ENCODE measurements around the gene PLEKHH1. TPM values are rescaled to one million over a fixed set of nuclear protein-coding genes. Genes with fewer than 3 reads are reported as not detected.
A peak's percentile ranks its signal among the peaks of the same experiment; 100 is the strongest.

The PLEKHH1 gene
- total and polyA plus RNA-seq, 3 donors from 2014 or later = 21.4 to 61.3 (median 49.1) TPM

GRCh38 chr14:67522270-67522669, 10.8 kb upstream of the PLEKHH1 start:
- peak; percentile 82 for DNase-seq
- no peaks in the 10 kb centered on the region for H3K27me3 ChIP-seq
- peaks cover 20% of the 10 kb centered on the region for H3K4me1 ChIP-seq
- 33 to 34% methylated on average over 2 of the region's 2 CpGs for WGBS, 2 donors
- H3K36me3 ChIP-seq (ENCODE audit: low read depth, missing control alignments) = no peaks in the 10 kb centered on the region
- TF ChIP-seq POLR2A (IDR thresholded peaks at IDR 0.05) = no peak
- TF ChIP-seq, protein P1, sequence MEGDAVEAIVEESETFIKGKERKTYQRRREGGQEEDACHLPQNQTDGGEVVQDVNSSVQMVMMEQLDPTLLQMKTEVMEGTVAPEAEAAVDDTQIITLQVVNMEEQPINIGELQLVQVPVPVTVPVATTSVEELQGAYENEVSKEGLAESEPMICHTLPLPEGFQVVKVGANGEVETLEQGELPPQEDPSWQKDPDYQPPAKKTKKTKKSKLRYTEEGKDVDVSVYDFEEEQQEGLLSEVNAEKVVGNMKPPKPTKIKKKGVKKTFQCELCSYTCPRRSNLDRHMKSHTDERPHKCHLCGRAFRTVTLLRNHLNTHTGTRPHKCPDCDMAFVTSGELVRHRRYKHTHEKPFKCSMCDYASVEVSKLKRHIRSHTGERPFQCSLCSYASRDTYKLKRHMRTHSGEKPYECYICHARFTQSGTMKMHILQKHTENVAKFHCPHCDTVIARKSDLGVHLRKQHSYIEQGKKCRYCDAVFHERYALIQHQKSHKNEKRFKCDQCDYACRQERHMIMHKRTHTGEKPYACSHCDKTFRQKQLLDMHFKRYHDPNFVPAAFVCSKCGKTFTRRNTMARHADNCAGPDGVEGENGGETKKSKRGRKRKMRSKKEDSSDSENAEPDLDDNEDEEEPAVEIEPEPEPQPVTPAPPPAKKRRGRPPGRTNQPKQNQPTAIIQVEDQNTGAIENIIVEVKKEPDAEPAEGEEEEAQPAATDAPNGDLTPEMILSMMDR (IDR thresholded peaks at IDR 0.05) = no peak
- H3K27ac ChIP-seq = peak overlapping the region in 1 of 2 donors; percentile 58
- intact Hi-C loops (cut with DNase I; ENCODE audit: low total_unique reads) = no loop called here
- no peaks in the 10 kb centered on the region for H3K9me3 ChIP-seq
- H3K4me3 ChIP-seq = no peak overlapping the region

- peaks cover 18% of the 10 kb centered on the region for H3K4me1 ChIP-seq
- no peak overlapping the region for H3K4me3 ChIP-seq
- H3K27me3 ChIP-seq = no peaks in the 10 kb centered on the region
- intact Hi-C loops (cut with DNase I; ENCODE audit: low total_unique reads) = no loop called here
- H3K36me3 ChIP-seq (ENCODE audit: low read depth, missing control alignments) = no peaks in the 10 kb centered on the region
- TF ChIP-seq POLR2A (IDR thresholded peaks at IDR 0.05) = no peak
- TF ChIP-seq, protein P1 (IDR thresholded peaks at IDR 0.05) = no peak
- DNase-seq = no peak
- H3K9me3 ChIP-seq = no peaks in the 10 kb centered on the region
- WGBS, 2 donors = 38 to 58% methylated on average over 7 of the region's 7 CpGs
- H3K27ac ChIP-seq = peak overlapping the region; percentile 6 to 26
Observed at GRCh38 chr14:67523764-67524633, 9.1 kb upstream of the PLEKHH1 start.

DNA sequence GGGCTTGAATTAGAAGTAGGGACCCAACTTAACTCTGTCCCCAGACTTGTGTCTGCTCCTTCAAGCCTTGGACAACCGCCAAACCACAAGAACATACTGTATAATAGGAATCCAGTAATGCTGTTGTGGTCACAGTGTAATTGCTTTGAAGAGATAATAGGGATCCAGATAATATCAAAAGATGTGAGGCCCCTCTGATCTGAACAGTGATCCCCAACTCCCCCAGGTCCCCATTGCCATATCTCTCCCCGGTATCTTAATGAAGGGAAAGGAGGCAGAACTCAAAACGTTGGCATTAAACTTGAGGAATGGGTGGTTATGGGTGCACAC, 8.5 kb upstream of the PLEKHH1 start:
- Histone ChIP-seq H3K4me1 (peaks cover 18% of the 10 kb centered on the region), H3K36me3 (ENCODE audit: low read depth, missing control alignments) (no peaks in the 10 kb centered on the region), H3K4me3 (no peak overlapping the region), H3K27ac (peak overlapping the region; percentile 6 to 26), H3K27me3 (no peaks in the 10 kb centered on the region), H3K9me3 (no peaks in the 10 kb centered on the region)
- 48 to 53% methylated on average over 3 of the region's 3 CpGs for WGBS, 2 donors
- intact Hi-C loops (cut with DNase I; ENCODE audit: low total_unique reads) = no loop called here
- no peak for TF ChIP-seq POLR2A (IDR thresholded peaks at IDR 0.05)
- TF ChIP-seq, protein P1 (IDR thresholded peaks at IDR 0.05) = no peak
- DNase-seq = no peak

DNA sequence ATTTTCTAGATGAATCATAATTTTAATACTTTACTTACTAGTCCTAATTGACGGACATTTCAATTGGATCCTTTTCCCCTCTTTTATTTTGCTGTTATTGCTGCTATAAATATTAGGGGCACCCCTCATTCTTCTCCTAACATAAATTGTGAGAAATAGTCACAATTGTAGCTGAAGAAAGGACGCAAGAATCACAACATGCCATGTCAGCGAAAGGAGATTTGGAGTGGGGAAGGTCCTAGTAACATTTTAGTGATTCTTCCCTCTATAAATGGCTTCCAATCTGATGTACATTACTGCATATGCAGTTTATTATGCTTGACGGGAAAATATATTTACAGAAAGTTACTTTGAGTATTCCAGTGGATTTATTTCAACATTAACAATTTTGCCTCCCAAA, 7.7 kb upstream of the PLEKHH1 start:
- no peaks in the 10 kb centered on the region for H3K9me3 ChIP-seq
- no peaks in the 10 kb centered on the region for H3K36me3 ChIP-seq (ENCODE audit: low read depth, missing control alignments)
- no peak for DNase-seq
- intact Hi-C loops (cut with DNase I; ENCODE audit: low total_unique reads) = no loop called here
- peaks cover 18% of the 10 kb centered on the region for H3K4me1 ChIP-seq
- H3K27ac ChIP-seq = peak overlapping the region in 1 of 2 donors; percentile 26
- 80 to 88% methylated on average over 4 of the region's 4 CpGs for WGBS, 2 donors
- no peaks in the 10 kb centered on the region for H3K27me3 ChIP-seq
- TF ChIP-seq, protein P1 (IDR thresholded peaks at IDR 0.05) = no peak
- no peak for TF ChIP-seq POLR2A (IDR thresholded peaks at IDR 0.05)
- H3K4me3 ChIP-seq = no peak overlapping the region

GRCh38 chr14:67526181-67526580, 6.9 kb upstream of the PLEKHH1 start:
- Histone ChIP-seq H3K9me3 (no peaks in the 10 kb centered on the region), H3K4me1 (peaks cover 18% of the 10 kb centered on the region), H3K4me3 (no peak overlapping the region), H3K27me3 (no peaks in the 10 kb centered on the region), H3K27ac (no peak overlapping the region), H3K36me3 (ENCODE audit: low read depth, missing control alignments) (no peaks in the 10 kb centered on the region)
- intact Hi-C loops (cut with DNase I; ENCODE audit: low total_unique reads) = no loop called here
- 59 to 72% methylated on average over 4 to 6 of the region's 6 CpGs for WGBS, 2 donors
- no peak for DNase-seq
- no peak for TF ChIP-seq POLR2A (IDR thresholded peaks at IDR 0.05)
- TF ChIP-seq, protein P1 (IDR thresholded peaks at IDR 0.05) = no peak

Measured in testis (tissue), 3 donors.